ENCODE results near the gene ZC3H12D.
"Not testable (repeated sequence)": the region's sequence is repeated elsewhere in the genome, so short reads cannot be mapped to it uniquely, and the experiment has no call there.

- TF ChIP-seq POLR2A (IDR thresholded peaks at IDR 0.05; ENCODE audit: control extremely low read depth in 1 of 2, low read depth in 2 of 2, low read length in 2 of 2); HDAC2 (IDR thresholded peaks at IDR 0.05; ENCODE audit: borderline replicate concordance in 1 of 2, low read depth in 2 of 2, low read length in 2 of 2); MAX (IDR thresholded peaks at IDR 0.05); POLR2AphosphoS5 (IDR thresholded peaks at IDR 0.05; ENCODE audit: low read depth, low read length); EP300 (IDR thresholded peaks at IDR 0.05; ENCODE audit: borderline replicate concordance in 1 of 2, low read depth in 2 of 2, low read length in 2 of 2): not testable (repeated sequence)
These were observed 40.3 kb downstream of the ZC3H12D start for GRCh38 chr6:149444360-149445094.
